Measurements from ENCODE around the gene TBC1D4.

The TBC1D4 gene

DNA sequence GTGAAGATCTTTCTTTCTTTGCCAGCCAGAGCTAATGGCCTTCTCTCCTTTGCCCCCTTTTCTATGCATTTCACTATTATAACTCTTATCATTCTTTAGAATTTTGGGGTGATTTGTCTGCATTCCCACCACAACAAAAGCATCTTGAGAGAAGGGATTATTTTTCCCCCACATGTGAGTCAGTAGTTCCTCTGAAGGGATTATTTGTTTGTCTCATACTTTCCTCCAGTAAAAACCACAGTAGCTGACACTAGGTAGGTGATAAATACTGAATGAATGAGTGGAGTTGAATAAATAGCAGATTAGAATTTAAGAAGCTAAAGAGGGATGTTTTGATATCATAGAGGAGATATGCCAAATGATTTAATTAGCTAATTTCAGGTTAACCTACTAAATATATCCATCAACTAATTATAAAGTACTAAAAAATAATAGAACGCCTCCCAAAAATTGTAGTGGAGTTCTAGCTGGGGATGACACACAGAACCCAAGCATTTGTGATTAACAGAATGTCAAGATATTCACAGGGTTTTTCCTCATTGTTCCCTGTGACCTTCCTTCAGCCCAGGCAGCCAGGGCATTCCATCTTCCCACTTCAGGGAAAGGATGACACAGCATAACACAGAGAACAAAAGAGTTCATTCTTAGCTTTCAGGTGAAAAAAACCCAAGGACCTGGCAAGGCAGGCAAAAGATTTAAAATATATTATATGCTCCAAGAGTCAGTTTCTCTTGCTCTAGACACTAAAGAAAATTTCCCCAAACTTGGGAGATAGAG, 3.5 kb upstream of the TBC1D4 start:
- no peak for DNase-seq

GRCh38 chr13:75482820-75483079, 781 bp upstream of the TBC1D4 start:
- DNase-seq, result no peak

DNA sequence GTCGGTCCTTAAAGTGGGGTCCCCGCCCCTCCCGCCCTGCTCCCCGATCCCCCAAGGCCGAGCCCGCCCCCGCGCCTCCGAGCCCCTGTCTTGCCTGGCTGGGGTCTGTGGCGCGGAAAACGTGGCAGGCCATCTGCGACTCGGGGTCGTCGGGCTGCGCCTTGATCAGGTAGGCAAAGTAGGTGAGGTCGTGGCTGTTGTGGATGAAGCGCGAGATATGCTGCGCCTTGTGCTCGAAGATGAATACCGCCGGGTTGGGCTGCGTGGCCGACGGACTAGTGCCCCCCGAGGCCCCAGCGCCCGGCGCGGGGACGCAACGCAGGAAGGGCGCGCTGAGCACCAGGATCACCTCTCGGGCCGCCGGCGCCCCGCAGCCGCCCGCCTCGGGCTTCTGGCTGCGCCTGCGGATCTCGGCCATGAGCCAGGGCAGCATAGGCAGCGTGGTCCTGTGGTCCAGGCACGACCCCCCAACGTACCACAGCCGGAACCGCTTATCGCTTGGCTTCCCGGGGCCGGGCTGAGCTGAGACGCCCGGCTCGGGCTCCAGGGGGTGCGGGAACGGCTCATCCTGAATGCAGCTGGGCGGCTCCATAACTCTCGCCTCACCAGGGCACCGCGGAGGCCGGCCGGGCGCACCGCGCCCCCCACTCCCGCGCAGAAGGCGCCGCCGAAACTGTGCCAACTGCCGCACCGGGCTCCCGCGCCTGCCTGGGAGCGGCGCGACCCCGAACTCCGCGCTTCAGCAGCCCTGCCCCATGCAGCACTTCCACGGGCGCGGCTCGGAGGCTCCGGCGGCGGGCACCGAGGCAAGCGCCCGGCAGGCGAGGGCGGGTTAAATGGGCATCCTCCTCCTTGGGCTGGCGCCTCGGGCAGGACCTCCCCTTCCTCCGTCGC, 546 bp downstream of the TBC1D4 start:
- peak; percentile 62 for DNase-seq

GRCh38 chr13:75480671-75481175, 1.2 kb downstream of the TBC1D4 start:
- DNase-seq, result peak; percentile 83

GRCh38 chr13:75479102-75479740, 2.7 kb downstream of the TBC1D4 start:
- DNase-seq, result no peak

DNA sequence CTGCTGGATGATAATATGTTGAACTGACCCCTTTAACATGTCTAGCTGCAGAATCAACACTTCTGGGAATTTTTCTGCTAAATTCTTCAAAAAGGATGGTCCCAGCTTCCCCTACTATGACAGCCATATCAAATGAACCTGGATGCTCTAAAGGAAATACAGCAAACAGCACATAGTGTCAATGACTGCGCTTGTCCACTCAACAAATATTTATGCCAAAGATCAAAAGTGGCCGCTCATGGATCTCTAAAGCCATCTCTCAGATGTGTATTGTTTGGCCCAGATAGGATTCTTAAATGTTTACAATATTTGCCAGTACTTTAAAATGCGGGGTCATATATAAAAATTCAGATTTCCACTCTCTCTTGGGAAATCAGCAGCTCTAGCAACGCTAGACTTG, 3.3 kb downstream of the TBC1D4 start:
- no peak for DNase-seq

DNA sequence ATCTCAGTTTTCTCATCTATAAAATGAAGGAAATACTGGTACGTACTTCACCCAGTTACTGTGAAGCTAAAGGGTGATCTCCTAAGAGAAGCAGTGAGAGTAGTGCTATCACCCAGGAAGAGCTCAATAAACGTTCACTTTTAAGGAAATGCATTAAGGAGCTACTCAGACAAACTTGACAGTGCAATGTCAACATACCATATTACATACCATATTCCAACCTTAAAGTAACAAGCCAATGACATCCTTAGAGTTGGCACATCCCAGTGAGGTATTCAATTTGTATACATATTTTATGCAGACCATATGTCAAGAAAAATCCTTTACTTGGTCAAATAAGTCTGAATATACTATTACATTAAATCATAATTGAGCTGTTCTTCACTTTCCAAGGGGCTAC, 7.0 kb downstream of the TBC1D4 start:
- no peak for DNase-seq

- no peak for DNase-seq
These were observed 8.5 kb downstream of the TBC1D4 start for GRCh38 chr13:75473468-75473867.

- DNase-seq, result no peak
These were observed 11.3 kb downstream of the TBC1D4 start for GRCh38 chr13:75470676-75471075.

DNA sequence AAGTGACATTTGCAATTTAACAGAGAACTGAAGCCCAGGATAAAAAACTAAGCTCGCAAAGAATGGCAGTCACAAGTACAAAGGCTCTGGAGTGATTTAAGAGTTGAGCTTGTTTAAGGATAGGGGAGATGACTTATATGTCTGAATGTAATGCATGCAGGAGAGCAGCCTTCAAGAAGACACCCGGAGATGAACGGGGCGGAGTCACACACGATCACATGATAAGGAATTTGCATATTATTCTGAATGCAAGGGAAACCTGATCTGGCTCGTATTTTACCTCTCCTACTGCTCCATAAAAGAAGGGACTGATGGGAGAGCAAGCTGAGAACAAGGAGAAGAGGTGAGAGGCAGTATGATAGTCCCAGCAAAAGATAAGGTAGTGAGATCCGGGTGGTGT, 12.9 kb downstream of the TBC1D4 start:
- no peak for DNase-seq

GRCh38 chr13:75468602-75469001, 13.4 kb downstream of the TBC1D4 start:
- DNase-seq, result no peak

DNA sequence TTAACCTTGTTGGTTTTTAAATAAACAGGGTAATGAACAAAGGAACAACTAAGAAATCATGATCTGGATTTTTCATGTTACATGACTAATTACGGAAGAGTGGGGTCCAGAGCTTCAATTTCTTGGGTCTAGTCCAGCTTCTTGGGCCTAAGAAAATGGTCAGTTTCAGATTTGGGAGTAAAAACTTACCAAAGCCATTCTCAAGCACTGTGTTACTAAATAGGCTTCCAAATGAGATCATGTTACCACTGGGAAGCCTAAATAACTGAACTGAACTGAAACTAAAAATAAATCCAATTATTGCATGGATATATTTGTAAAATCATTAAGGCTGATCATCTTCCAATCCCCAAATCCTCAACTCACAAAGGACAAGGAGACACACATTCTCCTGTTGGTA, 13.9 kb downstream of the TBC1D4 start:
- no peak for DNase-seq

DNA sequence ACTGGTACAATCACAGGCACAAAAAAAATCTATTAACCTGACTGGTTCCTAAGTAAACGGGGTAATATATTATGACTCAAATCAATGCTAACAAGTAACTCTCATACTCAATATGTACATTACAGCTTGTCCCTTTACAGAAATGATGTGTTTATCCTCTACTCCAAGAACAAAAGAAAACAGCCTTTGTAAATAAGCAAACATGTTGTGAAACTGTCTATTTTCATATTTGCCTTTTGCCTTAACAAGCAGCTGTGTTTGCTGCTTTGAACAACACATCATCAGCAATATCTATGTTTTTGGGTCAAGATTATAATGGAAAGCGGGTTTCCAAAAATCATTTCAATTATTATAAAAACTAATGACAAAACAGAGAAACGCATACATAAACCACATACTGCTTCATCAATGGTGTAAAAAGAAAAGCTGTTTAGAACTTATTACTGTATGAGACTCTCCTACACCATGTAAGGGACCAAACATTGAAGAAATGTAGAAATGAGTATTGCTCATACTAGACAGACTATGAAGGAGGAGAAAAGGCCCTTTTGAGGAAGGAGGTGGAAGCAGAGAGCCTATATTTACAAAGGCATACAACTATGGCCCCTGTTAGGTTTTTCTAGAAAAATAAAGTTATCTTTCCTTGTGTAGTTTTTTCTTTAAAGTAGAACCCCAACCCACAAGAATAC, 14.8 kb downstream of the TBC1D4 start:
- DNase-seq, result peak; percentile 31

DNA sequence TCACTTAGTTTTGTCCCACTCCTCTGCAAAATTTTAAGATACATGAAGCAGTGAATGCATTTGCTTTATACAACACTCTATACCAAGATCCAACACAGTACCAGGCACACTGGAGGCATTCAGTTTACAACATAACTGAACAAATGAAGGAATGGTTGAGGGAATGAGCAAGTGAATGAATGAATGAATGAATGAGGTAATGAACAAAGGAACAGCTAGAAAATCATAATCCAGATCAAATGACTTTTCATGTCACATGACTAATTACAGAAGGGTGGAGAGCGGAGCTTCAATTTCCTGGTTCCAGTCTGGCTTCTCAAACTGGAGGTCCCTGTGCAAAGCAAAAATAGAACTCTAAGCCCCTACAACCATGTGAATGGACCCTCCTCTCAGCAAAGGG, 16.7 kb downstream of the TBC1D4 start:
- no peak for DNase-seq

DNA sequence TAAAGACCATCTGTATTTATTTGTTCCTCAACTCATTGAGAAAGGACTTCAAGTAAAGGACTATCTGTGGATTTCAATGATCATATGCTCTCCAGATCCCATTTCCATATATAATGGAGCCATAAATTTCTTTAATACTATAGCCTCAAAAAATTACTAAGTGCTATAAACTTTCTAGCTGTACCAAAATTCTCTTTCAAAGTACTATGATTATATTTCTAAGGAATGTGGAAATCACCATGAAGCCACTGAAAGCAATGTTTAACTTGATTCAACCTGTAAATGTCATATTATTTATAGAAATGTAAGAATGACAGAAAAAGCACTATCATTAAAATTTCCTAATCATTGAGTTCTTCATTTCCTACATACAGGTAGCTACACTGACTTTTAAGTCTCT, 20.7 kb downstream of the TBC1D4 start:
- no peak for DNase-seq

- DNase-seq, result no peak
These were observed 21.3 kb downstream of the TBC1D4 start for GRCh38 chr13:75460644-75461043.

- peak; percentile 91 for DNase-seq
These were observed 23.1 kb downstream of the TBC1D4 start for GRCh38 chr13:75458696-75459422.

- DNase-seq, result no peak
These were observed 26.0 kb downstream of the TBC1D4 start for GRCh38 chr13:75455962-75456361.

DNA sequence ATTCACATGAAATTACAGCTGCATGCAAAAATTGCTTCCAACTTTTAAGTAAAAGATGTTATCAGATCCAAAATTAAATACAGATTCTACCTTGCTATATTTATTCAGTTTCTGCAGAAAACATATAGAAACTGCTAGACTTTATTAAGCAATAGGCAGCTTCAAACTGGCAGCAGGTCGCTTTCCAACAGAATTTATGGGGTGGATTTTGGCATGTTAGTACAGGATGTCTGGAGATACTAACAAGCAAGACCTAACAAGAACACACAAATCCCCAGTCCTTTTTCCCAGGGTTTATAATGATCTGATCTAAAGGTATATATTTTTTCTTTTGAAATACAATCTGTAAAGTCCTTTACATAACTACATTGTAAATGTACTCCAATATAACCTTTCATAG, 27.5 kb downstream of the TBC1D4 start:
- DNase-seq, result no peak

- DNase-seq, result no peak
These were observed 29.4 kb downstream of the TBC1D4 start for GRCh38 chr13:75452564-75452963.

GRCh38 chr13:75447493-75447892, 34.5 kb downstream of the TBC1D4 start:
- no peak for DNase-seq

- no peak for DNase-seq
These were observed 35.1 kb downstream of the TBC1D4 start for GRCh38 chr13:75446874-75447273.
